ENCODE data around the gene CAMKK2.
"Not testable (repeated sequence)": the region's sequence is repeated elsewhere in the genome, so short reads cannot be mapped to it uniquely, and the experiment has no call there.

The CAMKK2 gene

DNA sequence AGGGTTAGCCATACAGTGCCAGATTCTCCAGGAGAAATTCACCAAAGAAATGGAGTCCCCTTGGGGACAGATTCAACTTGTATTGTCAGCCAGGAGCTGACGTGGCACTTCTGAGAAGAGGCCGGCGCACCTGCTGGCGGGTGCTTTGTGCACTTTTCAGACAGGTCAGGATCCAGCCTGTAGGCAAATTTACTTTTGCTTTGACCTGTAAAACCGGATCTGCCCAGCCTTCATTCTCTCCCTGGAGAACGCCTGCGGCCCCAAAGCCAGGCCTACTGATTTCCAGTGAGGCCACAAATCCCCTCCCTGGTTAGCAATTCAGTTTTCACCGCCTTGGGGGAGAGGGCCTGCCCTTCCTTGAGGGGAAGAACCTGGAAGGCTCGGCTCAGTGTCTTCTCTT, 69.2 kb downstream of the CAMKK2 start:
- Histone ChIP-seq H3K27ac (ENCODE audit: low read length) (peak overlapping the region; percentile 82), H3K27me3 (ENCODE audit: low read depth, low read length) (no peaks in the 10 kb centered on the region), H3K4me3 (ENCODE audit: low read length) (peak overlapping the region; percentile 44), H3K4me1 (ENCODE audit: low read length) (peaks cover 19% of the 10 kb centered on the region), H4K20me1 (ENCODE audit: insufficient read depth, low read length) (no peaks in the 10 kb centered on the region), H3K79me2 (ENCODE audit: low read length) (no peaks in the 10 kb centered on the region), H3K4me2 (ENCODE audit: low read length) (peak overlapping the region; percentile 75), H3K36me3 (replicated peaks; ENCODE audit: low read depth, low read length) (peaks cover 8% of the 10 kb centered on the region), H3K9ac (ENCODE audit: low read length) (peak overlapping the region; percentile 61), H2AFZ (ENCODE audit: low read depth, low read length) (no peak overlapping the region; the same call in 1 of the 2 replicates), H3K9me3 (ENCODE audit: insufficient read depth, low read length) (no peaks in the 10 kb centered on the region)
- no peak for TF ChIP-seq EZH2phosphoT487 (IDR thresholded peaks at IDR 0.05; ENCODE audit: low read depth)
- TF ChIP-seq, protein P1, sequence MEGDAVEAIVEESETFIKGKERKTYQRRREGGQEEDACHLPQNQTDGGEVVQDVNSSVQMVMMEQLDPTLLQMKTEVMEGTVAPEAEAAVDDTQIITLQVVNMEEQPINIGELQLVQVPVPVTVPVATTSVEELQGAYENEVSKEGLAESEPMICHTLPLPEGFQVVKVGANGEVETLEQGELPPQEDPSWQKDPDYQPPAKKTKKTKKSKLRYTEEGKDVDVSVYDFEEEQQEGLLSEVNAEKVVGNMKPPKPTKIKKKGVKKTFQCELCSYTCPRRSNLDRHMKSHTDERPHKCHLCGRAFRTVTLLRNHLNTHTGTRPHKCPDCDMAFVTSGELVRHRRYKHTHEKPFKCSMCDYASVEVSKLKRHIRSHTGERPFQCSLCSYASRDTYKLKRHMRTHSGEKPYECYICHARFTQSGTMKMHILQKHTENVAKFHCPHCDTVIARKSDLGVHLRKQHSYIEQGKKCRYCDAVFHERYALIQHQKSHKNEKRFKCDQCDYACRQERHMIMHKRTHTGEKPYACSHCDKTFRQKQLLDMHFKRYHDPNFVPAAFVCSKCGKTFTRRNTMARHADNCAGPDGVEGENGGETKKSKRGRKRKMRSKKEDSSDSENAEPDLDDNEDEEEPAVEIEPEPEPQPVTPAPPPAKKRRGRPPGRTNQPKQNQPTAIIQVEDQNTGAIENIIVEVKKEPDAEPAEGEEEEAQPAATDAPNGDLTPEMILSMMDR (IDR thresholded peaks at IDR 0.05; ENCODE audit: low read depth, low read length): no peak

DNA sequence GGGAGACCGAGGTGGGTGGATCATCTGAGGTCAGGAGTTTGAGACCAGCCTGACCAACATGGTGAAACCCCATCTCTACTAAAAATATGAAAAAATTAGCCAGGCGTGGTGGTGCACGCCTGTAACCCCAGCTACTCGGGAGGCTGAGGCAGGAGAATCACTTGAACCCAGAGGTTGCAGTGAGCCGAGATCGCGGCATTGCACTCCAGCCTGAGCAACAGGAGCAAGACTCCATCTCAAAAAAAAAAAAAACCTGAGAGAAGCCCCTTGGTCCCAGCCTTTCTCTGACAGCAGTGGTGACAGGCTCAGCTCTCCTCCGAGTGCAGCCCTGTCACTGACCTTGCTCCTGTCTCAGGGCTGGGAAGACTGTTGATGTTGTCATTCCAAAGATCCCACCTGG, 69.6 kb downstream of the CAMKK2 start:
- Histone ChIP-seq H3K9ac (ENCODE audit: low read length) (peak overlapping the region; percentile 61; the same call in 1 of the 2 replicates), H3K27ac (ENCODE audit: low read length) (peak overlapping the region; percentile 82), H3K4me1 (ENCODE audit: low read length) (peaks cover 19% of the 10 kb centered on the region), H3K4me2 (ENCODE audit: low read length) (peak overlapping the region; percentile 75), H3K4me3 (ENCODE audit: low read length) (peak overlapping the region; percentile 42)
- not testable (repeated sequence) for H3K79me2 ChIP-seq (ENCODE audit: low read length); H3K36me3 ChIP-seq (replicated peaks; ENCODE audit: low read depth, low read length); H3K9me3 ChIP-seq (ENCODE audit: insufficient read depth, low read length); H4K20me1 ChIP-seq (ENCODE audit: insufficient read depth, low read length); H3K27me3 ChIP-seq (ENCODE audit: low read depth, low read length); H2AFZ ChIP-seq (ENCODE audit: low read depth, low read length)

DNA sequence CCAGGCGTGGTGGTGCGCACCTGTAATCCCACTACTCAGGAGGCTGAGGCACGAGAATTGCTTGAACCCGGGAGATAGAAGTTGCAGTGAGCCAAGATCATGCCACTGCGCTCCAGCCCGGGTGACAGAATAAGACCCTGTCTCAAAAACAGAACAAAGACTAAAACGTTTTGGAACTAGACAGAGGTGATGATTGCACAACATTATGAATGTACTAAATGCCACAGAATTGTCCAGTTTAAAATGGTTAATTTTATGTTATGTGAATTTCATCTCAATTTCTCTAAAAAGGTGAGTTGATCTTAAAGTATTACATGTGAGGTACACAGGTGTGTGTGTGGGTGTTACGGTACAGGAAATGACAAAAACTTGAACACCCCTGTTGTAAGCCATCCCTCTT, 70.1 kb downstream of the CAMKK2 start:
- Histone ChIP-seq H3K79me2 (ENCODE audit: low read length) (no peaks in the 10 kb centered on the region), H4K20me1 (ENCODE audit: insufficient read depth, low read length) (no peaks in the 10 kb centered on the region), H3K36me3 (replicated peaks; ENCODE audit: low read depth, low read length) (peaks cover 8% of the 10 kb centered on the region), H3K27me3 (ENCODE audit: low read depth, low read length) (no peaks in the 10 kb centered on the region), H2AFZ (ENCODE audit: low read depth, low read length) (no peak overlapping the region), H3K4me1 (ENCODE audit: low read length) (peaks cover 19% of the 10 kb centered on the region), H3K9ac (ENCODE audit: low read length) (no peak overlapping the region), H3K27ac (ENCODE audit: low read length) (0 out of 2 replicates have a peak overlapping the region, but pooled peaks have one; percentile 82), H3K4me2 (ENCODE audit: low read length) (no peak overlapping the region), H3K4me3 (ENCODE audit: low read length) (no peak overlapping the region), H3K9me3 (ENCODE audit: insufficient read depth, low read length) (no peaks in the 10 kb centered on the region)
- TF ChIP-seq EZH2phosphoT487 (IDR thresholded peaks at IDR 0.05; ENCODE audit: low read depth): no peak
- TF ChIP-seq, protein P1 (IDR thresholded peaks at IDR 0.05; ENCODE audit: low read depth, low read length): no peak

DNA sequence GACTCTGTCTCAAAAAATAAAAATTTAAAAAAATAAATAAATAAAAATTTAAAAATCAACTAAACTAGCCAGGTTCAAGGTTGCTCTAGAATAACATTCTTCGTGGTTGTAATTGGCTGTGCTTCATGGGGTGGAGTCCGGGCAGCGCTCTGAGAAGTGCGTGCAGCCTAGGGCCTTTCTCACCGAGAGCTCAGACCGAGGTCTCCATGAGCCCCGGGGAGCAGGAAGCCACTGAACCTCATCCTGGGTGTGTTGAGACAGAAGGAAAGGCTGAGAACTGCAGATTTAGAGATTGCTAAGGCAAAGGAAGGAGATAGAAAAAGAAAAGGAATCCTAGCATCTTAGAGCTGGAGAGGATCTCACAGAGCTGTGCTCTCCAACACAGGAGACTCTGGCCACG, 71.9 kb downstream of the CAMKK2 start:
- H3K9ac ChIP-seq (ENCODE audit: low read length): no peak overlapping the region
- peaks cover 6% of the 10 kb centered on the region for H3K36me3 ChIP-seq (replicated peaks; ENCODE audit: low read depth, low read length)
- H3K4me1 ChIP-seq (ENCODE audit: low read length): peaks cover 19% of the 10 kb centered on the region
- H3K4me3 ChIP-seq (ENCODE audit: low read length): no peak overlapping the region
- no peak for TF ChIP-seq EZH2phosphoT487 (IDR thresholded peaks at IDR 0.05; ENCODE audit: low read depth)
- TF ChIP-seq, protein P1 (IDR thresholded peaks at IDR 0.05; ENCODE audit: low read depth, low read length): no peak
- H4K20me1 ChIP-seq (ENCODE audit: insufficient read depth, low read length): no peaks in the 10 kb centered on the region
- no peak overlapping the region for H3K27ac ChIP-seq (ENCODE audit: low read length)
- H2AFZ ChIP-seq (ENCODE audit: low read depth, low read length): no peak overlapping the region
- no peaks in the 10 kb centered on the region for H3K9me3 ChIP-seq (ENCODE audit: insufficient read depth, low read length)
- no peaks in the 10 kb centered on the region for H3K27me3 ChIP-seq (ENCODE audit: low read depth, low read length)
- no peak overlapping the region for H3K4me2 ChIP-seq (ENCODE audit: low read length)
- H3K79me2 ChIP-seq (ENCODE audit: low read length): no peaks in the 10 kb centered on the region

Measured in OCI-LY3 (cell line).